ENCODE data around the gene LDLRAD2.

LDLRAD2 gene

DNA sequence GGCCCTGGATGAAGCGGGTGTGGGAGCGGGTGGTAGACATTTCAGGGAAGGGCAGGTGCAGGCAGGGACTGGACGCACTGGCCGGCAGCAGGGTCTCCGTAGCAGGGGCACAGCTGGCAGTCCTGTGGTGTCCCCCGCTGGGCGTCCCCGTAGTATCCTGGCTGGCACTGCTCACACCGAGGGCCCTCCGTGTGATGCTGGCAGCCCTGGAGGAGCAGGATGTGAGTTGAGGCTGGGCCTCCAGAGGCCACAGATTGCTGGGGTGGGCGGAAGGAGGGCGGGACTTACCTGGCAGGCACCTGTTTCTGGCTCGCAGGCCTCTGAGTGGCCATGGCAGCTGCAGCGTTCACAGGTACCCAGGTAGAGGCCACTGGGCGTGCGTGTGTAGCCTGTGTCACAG lies 62.3 kb downstream of the LDLRAD2 start:
- Histone ChIP-seq H3K4me3 (no peak overlapping the region), H3K9ac (no peak overlapping the region), H3K36me3 (peaks cover 96% of the 10 kb centered on the region)

More for the DNA sequence above, 62.3 kb downstream of the LDLRAD2 start:
- Histone ChIP-seq H3K27me3 (no peaks in the 10 kb centered on the region), H4K20me1 (no peaks in the 10 kb centered on the region), H3K4me2 (no peak overlapping the region), H3K4me1 (peaks cover 32% of the 10 kb centered on the region), H3K9me3 (no peaks in the 10 kb centered on the region), H3K27ac (no peak overlapping the region)
- no peak for TF ChIP-seq Cebpa-rat (IDR thresholded peaks at IDR 0.05)

Data from BLaER1 (cell line).